IMR-90 (cell line): Measurements from ENCODE around the gene TAF11L11. TPM values are rescaled to one million over a fixed set of nuclear protein-coding genes. Genes with fewer than 3 reads are reported as not detected.

Source experiments
- ATAC-seq: fragments of 200-7000 bp; cut with Tn5 transposase; 2 replicates; pipeline ENCODE4 v1.9.1; 2020; ENCODE audit warnings: low read depth, mild to moderate bottlenecking, moderate library complexity
- BruUV-seq: library from RNA; stranded (reverse); fragments of 400-500 nt; replicated peaks from 2 replicates; lab custom pipeline; 2021; lab: Mats Ljungman, UMichigan
- CTCF ChIA-PET: fragments of 300-600 bp; formaldehyde crosslinking; extraction: SDS; loops from one replicate; lab custom pipeline; 2021; ENCODE audit warnings: antibody characterized with exemption; lab: Yijun Ruan, JAX
- POLR2A ChIA-PET: fragments of 300-600 bp; sonication (Branson Sonifier 250); formaldehyde crosslinking; loops from one replicate; lab custom pipeline; 2022; ENCODE audit warnings: antibody characterized with exemption; ENCODE audit not compliant: unreplicated experiment; lab: Charles Lee
- DNase-seq: peaks from one replicate; pipeline ENCODE4 v3.0.0; 2013
- H2AFZ ChIP-seq: replicated peaks from 2 replicates; pipeline ENCODE3; 2013; ENCODE audit warnings: low read length, mild to moderate bottlenecking; ENCODE audit not compliant: poor library complexity
- H2AK5ac ChIP-seq: 2 replicates; pipeline ENCODE4 v1.6.1; 2013; ENCODE audit warnings: low read depth, low read length, inconsistent platforms
- H2AK9ac ChIP-seq: replicated peaks from 2 replicates; pipeline ENCODE3; 2013; ENCODE audit warnings: mild to moderate bottlenecking, low read depth, low read length, moderate library complexity; ENCODE audit not compliant: poor library complexity
- H2BK120ac ChIP-seq: 2 replicates; pipeline ENCODE4 v1.6.1; 2013; ENCODE audit warnings: low read depth, low read length, inconsistent platforms
- H2BK15ac ChIP-seq: 3 replicates; pipeline ENCODE4 v1.6.1; 2013; ENCODE audit warnings: low read depth, low read length, inconsistent platforms
- H2BK20ac ChIP-seq: 2 replicates; pipeline ENCODE4 v1.6.1; 2013; ENCODE audit warnings: low read depth, mild to moderate bottlenecking, inconsistent platforms, low read length, moderate library complexity
- H2BK5ac ChIP-seq: 2 replicates; pipeline ENCODE4 v1.6.1; 2013; ENCODE audit warnings: mild to moderate bottlenecking, low read depth, low read length, inconsistent platforms; ENCODE audit not compliant: poor library complexity, severe bottlenecking
- H3K14ac ChIP-seq: replicated peaks from 2 replicates; pipeline ENCODE4 v1.6.1; 2013; ENCODE audit warnings: low read depth, low read length, inconsistent platforms
- H3K18ac ChIP-seq: 2 replicates; pipeline ENCODE4 v1.6.1; 2013; ENCODE audit warnings: low read depth, low read length, control low read depth
- H3K23ac ChIP-seq: 2 replicates; pipeline ENCODE4 v1.6.1; 2013; ENCODE audit warnings: low read depth, low read length, inconsistent platforms
- H3K27ac ChIP-seq: 2 replicates; pipeline ENCODE4 v1.5.1; 2013; ENCODE audit warnings: mild to moderate bottlenecking, control low read depth, low read length; ENCODE audit not compliant: insufficient read depth
- H3K27me3 ChIP-seq: 2 replicates; pipeline ENCODE4 v1.6.1; 2013; ENCODE audit warnings: low read length; ENCODE audit not compliant: control insufficient read depth, insufficient read depth
- H3K36me3 ChIP-seq: 2 replicates; pipeline ENCODE4 v1.6.1; 2013; ENCODE audit warnings: low read length, mixed read lengths; ENCODE audit not compliant: control insufficient read depth, insufficient read depth
- H3K4ac ChIP-seq: 2 replicates; pipeline ENCODE4 v1.6.1; 2013; ENCODE audit warnings: low read depth, low read length, inconsistent platforms
- H3K4me1 ChIP-seq: 2 replicates; pipeline ENCODE4 v1.6.1; 2013; ENCODE audit warnings: low read length, mixed read lengths; ENCODE audit not compliant: control insufficient read depth, insufficient read depth
- H3K4me2 ChIP-seq: 2 replicates; pipeline ENCODE4 v1.6.1; 2013; ENCODE audit warnings: low read depth, mild to moderate bottlenecking, control low read depth, low read length, moderate library complexity
- H3K4me3 ChIP-seq: 2 replicates; pipeline ENCODE4 v1.5.1; 2013; ENCODE audit warnings: low read depth, mild to moderate bottlenecking, control low read depth, low read length, moderate library complexity; ENCODE audit not compliant: insufficient read depth
- H3K56ac ChIP-seq: 2 replicates; pipeline ENCODE4 v1.6.1; 2013; ENCODE audit warnings: low read length, inconsistent platforms; ENCODE audit not compliant: insufficient read depth; ENCODE audit errors: extremely low read depth
- H3K79me1 ChIP-seq, 2 experiments: 2 replicates each; pipeline ENCODE4 v1.6.1; 2013; ENCODE audit warnings: low read length in 2 of 2, inconsistent platforms in 1 of 2, low read depth in 1 of 2
- H3K9ac ChIP-seq: 2 replicates; pipeline ENCODE4 v1.6.1; 2013; ENCODE audit warnings: low read depth, low read length, control low read depth
- H3K9me1 ChIP-seq: 2 replicates; pipeline ENCODE4 v1.6.1; 2013; ENCODE audit warnings: low read length, inconsistent platforms; ENCODE audit not compliant: insufficient read depth
- H3K9me3 ChIP-seq: 2 replicates; pipeline ENCODE4 v1.6.1; 2013; ENCODE audit warnings: low read length; ENCODE audit not compliant: control insufficient read depth, insufficient read depth
- H4K20me1 ChIP-seq: 2 replicates; pipeline ENCODE4 v1.6.1; 2013; ENCODE audit warnings: low read length, inconsistent platforms; ENCODE audit not compliant: insufficient read depth
- H4K5ac ChIP-seq: 2 replicates; pipeline ENCODE4 v1.6.1; 2013; ENCODE audit warnings: mild to moderate bottlenecking, low read depth, low read length, control low read depth
- H4K8ac ChIP-seq, 2 experiments: 2 replicates each; pipeline ENCODE4 v1.6.1; 2013; ENCODE audit warnings: low read depth in 2 of 2, low read length in 2 of 2, control low read depth in 1 of 2, inconsistent platforms in 1 of 2
- H4K91ac ChIP-seq: 2 replicates; pipeline ENCODE4 v1.6.1; 2013; ENCODE audit warnings: low read depth, low read length, inconsistent platforms; ENCODE audit not compliant: insufficient read depth
- CEBPB ChIP-seq: IDR thresholded peaks from 2 replicates; pipeline ENCODE4 v1.6.1; 2012; ENCODE audit warnings: low read depth, low read length, improper control_type of control experiment
- CHD1 ChIP-seq: IDR thresholded peaks from 2 replicates; pipeline ENCODE4 v1.6.1; 2012; ENCODE audit warnings: low read depth, low read length, improper control_type of control experiment
- CTCF ChIP-seq: conservative IDR thresholded peaks from 2 replicates; pipeline ENCODE4 v1.5.1; 2012; ENCODE audit warnings: mild to moderate bottlenecking, low read depth, low read length, improper control_type of control experiment
- FOS ChIP-seq: fragments of 150-350 bp; IDR thresholded peaks from 2 replicates; pipeline ENCODE4 v1.6.1; 2016; ENCODE audit warnings: low read depth, low read length
- MAFK ChIP-seq: IDR thresholded peaks from 2 replicates; pipeline ENCODE4 v1.6.1; 2012; ENCODE audit warnings: low read depth, low read length, improper control_type of control experiment
- MXI1 ChIP-seq: IDR thresholded peaks from 2 replicates; pipeline ENCODE4 v1.6.1; 2012; ENCODE audit warnings: low read depth, mild to moderate bottlenecking, low read length, moderate library complexity, borderline replicate concordance
- NFE2L2 ChIP-seq: fragments of 150-350 bp; IDR thresholded peaks from 2 replicates; pipeline ENCODE4 v1.6.1; 2016; ENCODE audit warnings: low read depth, mild to moderate bottlenecking, low read length
- POLR2A ChIP-seq: IDR thresholded peaks from 2 replicates; pipeline ENCODE4 v1.6.1; 2012; ENCODE audit warnings: mild to moderate bottlenecking, low read depth, low read length
- RAD21 ChIP-seq: IDR thresholded peaks from 2 replicates; pipeline ENCODE4 v1.6.1; 2012; ENCODE audit warnings: low read length, improper control_type of control experiment
- RCOR1 ChIP-seq: IDR thresholded peaks from 2 replicates; pipeline ENCODE4 v1.6.1; 2012; ENCODE audit warnings: mild to moderate bottlenecking, low read length, improper control_type of control experiment; ENCODE audit not compliant: insufficient replicate concordance
- RFX5 ChIP-seq: IDR thresholded peaks from 2 replicates; pipeline ENCODE4 v1.8.0; 2012; ENCODE audit warnings: low read depth, mild to moderate bottlenecking, low read length, moderate library complexity
- SMC3 ChIP-seq: fragments of 150-350 bp; IDR thresholded peaks from 2 replicates; pipeline ENCODE4 v1.6.1; 2016; ENCODE audit warnings: low read depth, mild to moderate bottlenecking, antibody characterized with exemption, low read length, moderate library complexity
- WGBS, 2 experiments: methylation state at CpG; one replicate each; pipeline versions ENCODE4 v1.1.5 to v1.1.7; 2013; ENCODE audit warnings: missing lambda C conversion rate in 2 of 2; ENCODE audit not compliant: insufficient read length in 1 of 2; ENCODE audit errors: extremely low coverage in 2 of 2; 5-methylcytosine and 5-hydroxymethylcytosine counted together
- dilution Hi-C: fragments of 300-500 bp; cut with HindIII; formaldehyde crosslinking; loops from one replicate; pipeline ENCODE4 v1.14.3; 2018; ENCODE audit warnings: low sequenced_read_pairs; ENCODE audit not compliant: unreplicated experiment
- in situ Hi-C: fragments of 300-500 bp; cut with MboI; formaldehyde crosslinking; loops from 3 replicates; pipeline ENCODE4 v1.14.3; 2019; ENCODE audit warnings: low sequenced_read_pairs, inconsistent platforms, mixed read lengths
- intact Hi-C: fragments of 100-400 bp; cut with micrococcal nuclease; formaldehyde crosslinking; loops from 2 replicates; pipeline ENCODE4 v1.10.0; 2022
- polyA plus RNA-seq, 3 experiments: library from polyadenylated mRNA; depleted of rRNA; stranded (reverse); fragments of >200 nt; gene quantifications; 2 replicates each; pipeline ENCODE4 v1.2.3, GENCODE V29; 2012; ENCODE audit warnings: low replicate concordance in 1 of 3
- total RNA-seq: library from RNA; depleted of rRNA; stranded (reverse); fragments of >200 nt; gene quantifications from 2 replicates; pipeline ENCODE4 v1.2.3, GENCODE V29; 2012

The TAF11L11 gene
- total and polyA plus RNA-seq, 2 of the 4 experiments (the other 2 are of a cell fraction) = not detected

GRCh38 chr5:17620627-17621026 lies 16.6 kb downstream of the TAF11L11 start:
- Histone ChIP-seq H4K91ac (no peak overlapping the region), H3K56ac (no peak overlapping the region), H3K4me2 (no peak overlapping the region), H2BK15ac (no peak overlapping the region), H4K5ac (no peak overlapping the region), H3K18ac (no peak overlapping the region), H3K9ac (no peak overlapping the region), H3K36me3 (no peaks in the 10 kb centered on the region), H3K4me1 (no peaks in the 10 kb centered on the region), H3K4me3 (no peak overlapping the region), H2AK9ac (no peak overlapping the region), H2BK120ac (no peak overlapping the region), H3K27ac (no peak overlapping the region), H3K79me1 (no peaks in the 10 kb centered on the region), H2BK5ac (no peak overlapping the region), H3K9me3 (no peaks in the 10 kb centered on the region; the same call in 1 of the 2 replicates), H3K9me1 (no peaks in the 10 kb centered on the region), H3K27me3 (no peaks in the 10 kb centered on the region), H2AK5ac (no peak overlapping the region), H3K4ac (no peak overlapping the region), H4K8ac (no peak overlapping the region), H4K20me1 (no peaks in the 10 kb centered on the region), H3K14ac (no peak overlapping the region), H2BK20ac (no peak overlapping the region), H2AFZ (no peak overlapping the region), H3K23ac (no peak overlapping the region)
- WGBS, 2 experiments = 83% methylated on average over 5 of the region's 17 CpGs; no CpG with 5 or more reads in 1 of the 2 experiments
- BruUV-seq = no TSS peak
- ChIA-PET CTCF (no interaction called here), POLR2A (no interaction called here)
- ATAC-seq (no peak), DNase-seq (no peak)
- intact Hi-C loops = no loop called here
- dilution Hi-C loops = no loop called here
- in situ Hi-C loops = no loop called here
- TF ChIP-seq CTCF (no peak), RCOR1 (no peak), CHD1 (no peak), RFX5 (no peak), MXI1 (no peak), MAFK (no peak), RAD21 (no peak), POLR2A (no peak), SMC3 (no peak), CEBPB (no peak), NFE2L2 (no peak), FOS (no peak)
